GM12865 (cell line): ENCODE measurements around the gene TLNRD1.

Experiments used
- DNase-seq: peaks from one replicate; pipeline ENCODE4 v3.0.0; 2010; ENCODE audit warnings: low read depth
- H3K4me3 ChIP-seq: 2 replicates; pipeline ENCODE4 v1.5.1; 2011; ENCODE audit warnings: mild to moderate bottlenecking, low read depth, low read length, control low read depth
- TF ChIP-seq, protein P1 (sequence below): IDR thresholded peaks from 2 replicates; pipeline ENCODE4 v1.5.1; 2011; ENCODE audit warnings: low read length, control low read depth, low read depth, inconsistent platforms; ENCODE audit not compliant: insufficient read depth; ENCODE audit errors: missing control alignments

TLNRD1 gene

DNA sequence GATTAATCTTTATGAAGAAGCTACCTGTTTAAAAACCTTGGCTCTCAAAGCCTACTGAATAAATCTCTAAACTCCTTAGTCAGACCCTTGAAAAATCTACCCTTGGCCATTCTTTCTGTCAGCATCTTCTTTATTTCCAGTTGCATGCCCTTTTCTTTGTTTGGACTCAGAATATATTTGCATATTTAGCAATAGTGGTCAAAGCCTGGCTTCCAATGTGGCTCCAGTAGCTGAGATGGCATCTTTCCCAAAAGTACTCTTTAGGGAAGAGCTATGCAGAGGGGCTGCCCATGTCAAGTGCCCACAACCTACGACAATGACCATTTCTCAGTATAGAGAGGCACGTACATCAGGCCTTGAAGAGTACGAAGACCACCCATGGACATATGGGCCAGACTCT lies 47.2 kb downstream of the TLNRD1 start:
- no peak overlapping the region for H3K4me3 ChIP-seq
- TF ChIP-seq, protein P1, sequence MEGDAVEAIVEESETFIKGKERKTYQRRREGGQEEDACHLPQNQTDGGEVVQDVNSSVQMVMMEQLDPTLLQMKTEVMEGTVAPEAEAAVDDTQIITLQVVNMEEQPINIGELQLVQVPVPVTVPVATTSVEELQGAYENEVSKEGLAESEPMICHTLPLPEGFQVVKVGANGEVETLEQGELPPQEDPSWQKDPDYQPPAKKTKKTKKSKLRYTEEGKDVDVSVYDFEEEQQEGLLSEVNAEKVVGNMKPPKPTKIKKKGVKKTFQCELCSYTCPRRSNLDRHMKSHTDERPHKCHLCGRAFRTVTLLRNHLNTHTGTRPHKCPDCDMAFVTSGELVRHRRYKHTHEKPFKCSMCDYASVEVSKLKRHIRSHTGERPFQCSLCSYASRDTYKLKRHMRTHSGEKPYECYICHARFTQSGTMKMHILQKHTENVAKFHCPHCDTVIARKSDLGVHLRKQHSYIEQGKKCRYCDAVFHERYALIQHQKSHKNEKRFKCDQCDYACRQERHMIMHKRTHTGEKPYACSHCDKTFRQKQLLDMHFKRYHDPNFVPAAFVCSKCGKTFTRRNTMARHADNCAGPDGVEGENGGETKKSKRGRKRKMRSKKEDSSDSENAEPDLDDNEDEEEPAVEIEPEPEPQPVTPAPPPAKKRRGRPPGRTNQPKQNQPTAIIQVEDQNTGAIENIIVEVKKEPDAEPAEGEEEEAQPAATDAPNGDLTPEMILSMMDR, result no peak
- DNase-seq, result no peak

DNA sequence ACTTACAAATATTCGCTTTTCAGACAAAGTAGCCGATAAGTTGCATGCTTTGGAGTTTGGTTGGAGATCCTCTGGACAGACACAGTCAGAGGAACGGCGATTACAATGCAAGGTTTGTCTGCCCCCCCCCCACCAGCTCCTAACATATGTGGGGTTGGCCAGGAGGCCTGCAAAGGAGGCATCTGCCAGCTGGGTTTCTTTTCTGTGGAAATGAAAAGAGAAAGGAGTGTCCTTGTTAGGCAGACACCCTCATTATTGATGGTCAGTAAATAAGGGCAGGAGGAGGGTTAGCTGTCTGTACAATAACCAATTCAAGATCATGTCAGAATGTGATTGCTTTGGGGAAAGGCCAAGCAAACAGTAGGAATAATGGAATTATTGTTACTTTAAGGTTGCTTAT lies 49.1 kb downstream of the TLNRD1 start:
- no peak overlapping the region for H3K4me3 ChIP-seq
- TF ChIP-seq, protein P1, result no peak
- DNase-seq, result no peak

DNA sequence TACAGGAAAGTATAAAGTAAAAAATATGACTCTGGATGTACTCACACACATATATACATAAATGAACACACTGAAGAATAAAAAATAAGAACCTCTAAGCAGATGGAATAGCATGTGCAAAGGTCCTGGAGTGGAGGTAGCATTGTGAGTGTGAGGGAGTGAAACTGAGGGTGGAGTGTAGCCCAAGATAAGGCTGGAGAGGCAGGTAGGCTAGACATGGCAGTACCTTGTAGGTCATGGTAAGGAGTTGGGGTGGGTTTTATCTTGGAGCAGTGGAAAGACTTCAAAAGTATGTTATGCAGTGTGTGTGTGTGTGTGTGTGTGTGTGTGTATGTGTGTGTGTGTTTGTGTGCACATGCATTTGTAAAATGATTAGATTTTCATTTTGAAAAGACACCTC lies 49.5 kb downstream of the TLNRD1 start:
- TF ChIP-seq, protein P1, result no peak
- no peak overlapping the region for H3K4me3 ChIP-seq
- DNase-seq, result no peak

DNA sequence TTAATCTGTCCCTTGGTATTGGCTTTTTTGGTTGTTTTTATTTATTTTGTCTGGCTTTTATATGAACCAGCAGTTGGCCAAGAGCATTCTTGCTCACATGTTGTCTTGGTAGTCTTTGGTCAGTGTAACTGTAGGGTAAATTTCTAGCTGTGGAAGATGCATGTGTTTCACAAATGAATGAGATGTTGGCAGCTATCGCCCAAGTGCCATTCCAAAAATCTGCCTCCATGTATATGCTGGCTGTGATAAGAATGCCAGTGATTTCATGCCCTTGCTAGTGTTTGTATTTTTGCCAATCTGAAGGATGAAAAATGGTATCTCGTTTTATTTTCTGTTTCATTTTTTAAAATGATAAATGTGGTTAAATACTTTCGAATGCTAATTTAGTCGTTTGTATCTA lies 50.1 kb downstream of the TLNRD1 start:
- DNase-seq, result no peak
- TF ChIP-seq, protein P1, result no peak
- no peak overlapping the region for H3K4me3 ChIP-seq

DNA sequence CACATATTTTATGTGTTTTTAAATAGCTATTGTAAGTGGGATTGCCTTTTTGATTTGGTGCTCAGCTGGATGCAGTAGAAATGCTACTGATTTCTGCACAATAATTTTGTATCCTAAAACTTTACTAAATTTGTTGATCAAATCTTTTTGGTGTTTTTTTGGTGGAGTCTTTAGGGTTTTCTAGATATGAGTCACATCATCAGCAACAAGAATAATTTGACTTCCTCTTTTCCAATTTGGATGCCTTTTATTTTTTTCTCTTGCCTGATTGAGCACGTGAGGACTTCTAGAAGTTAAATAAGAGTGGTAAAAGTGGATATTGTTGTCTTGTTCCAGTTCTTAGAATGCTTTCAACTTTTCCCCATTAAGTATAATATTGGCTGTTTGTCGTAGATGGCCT lies 51.3 kb downstream of the TLNRD1 start:
- TF ChIP-seq, protein P1, result no peak
- peak; percentile 23 for DNase-seq
- H3K4me3 ChIP-seq, result no peak overlapping the region

DNA sequence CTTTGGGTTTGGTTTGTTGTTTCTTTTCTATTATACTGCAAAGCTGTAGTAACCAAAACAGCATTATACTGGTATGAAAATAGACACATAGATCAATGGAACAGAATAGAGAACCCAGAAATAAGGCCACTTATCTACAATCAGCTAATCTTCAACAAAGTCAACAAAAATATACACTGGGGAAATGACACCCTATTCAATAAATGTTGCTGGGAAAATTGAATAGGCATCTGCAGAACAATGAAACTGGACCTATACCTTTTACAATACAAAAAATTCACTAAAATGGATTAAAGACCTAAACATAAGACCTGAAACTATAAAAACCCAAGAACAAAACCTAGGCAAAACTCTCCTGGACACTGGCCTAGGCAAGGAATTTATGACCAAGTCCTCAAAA lies 52.9 kb downstream of the TLNRD1 start:
- TF ChIP-seq, protein P1, result no peak
- no peak for DNase-seq
- no peak overlapping the region for H3K4me3 ChIP-seq

DNA sequence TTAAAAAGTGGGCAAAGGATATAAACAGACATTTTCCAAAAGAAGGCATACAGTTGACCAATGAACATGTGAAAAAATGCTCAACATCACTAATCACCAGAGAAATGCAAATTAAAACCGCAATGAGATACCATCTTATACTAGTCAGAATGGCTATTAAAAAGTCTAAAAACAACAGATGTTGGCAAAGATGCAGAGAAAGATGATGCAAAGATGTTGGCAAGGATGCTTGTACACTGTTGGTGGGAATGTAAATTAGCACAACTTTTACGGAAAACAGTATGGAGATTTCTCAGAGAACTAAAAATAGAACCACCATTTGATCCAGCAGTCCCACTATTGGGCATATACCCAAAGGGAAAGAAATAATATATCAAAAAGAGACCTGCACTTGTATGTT lies 53.5 kb downstream of the TLNRD1 start:
- TF ChIP-seq, protein P1, result no peak
- DNase-seq, result no peak
- no peak overlapping the region for H3K4me3 ChIP-seq
